Activated CD4-positive, alpha-beta T cell treated with anti-CD3 and anti-CD28 coated beads, Interleukin-2, amount 50 U/mL, for 1 hour (primary cell): ENCODE results near the gene TMEM17.
"Not testable (repeated sequence)": the region's sequence is repeated elsewhere in the genome, so short reads cannot be mapped to it uniquely, and the experiment has no call there.

Experiments used
- DNase-seq: peaks from one replicate; pipeline ENCODE4 v3.0.0-alpha.2; 2020

Gene TMEM17, protein sequence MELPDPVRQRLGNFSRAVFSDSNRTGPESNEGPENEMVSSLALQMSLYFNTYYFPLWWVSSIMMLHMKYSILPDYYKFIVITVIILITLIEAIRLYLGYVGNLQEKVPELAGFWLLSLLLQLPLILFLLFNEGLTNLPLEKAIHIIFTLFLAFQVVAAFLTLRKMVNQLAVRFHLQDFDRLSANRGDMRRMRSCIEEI

DNA sequence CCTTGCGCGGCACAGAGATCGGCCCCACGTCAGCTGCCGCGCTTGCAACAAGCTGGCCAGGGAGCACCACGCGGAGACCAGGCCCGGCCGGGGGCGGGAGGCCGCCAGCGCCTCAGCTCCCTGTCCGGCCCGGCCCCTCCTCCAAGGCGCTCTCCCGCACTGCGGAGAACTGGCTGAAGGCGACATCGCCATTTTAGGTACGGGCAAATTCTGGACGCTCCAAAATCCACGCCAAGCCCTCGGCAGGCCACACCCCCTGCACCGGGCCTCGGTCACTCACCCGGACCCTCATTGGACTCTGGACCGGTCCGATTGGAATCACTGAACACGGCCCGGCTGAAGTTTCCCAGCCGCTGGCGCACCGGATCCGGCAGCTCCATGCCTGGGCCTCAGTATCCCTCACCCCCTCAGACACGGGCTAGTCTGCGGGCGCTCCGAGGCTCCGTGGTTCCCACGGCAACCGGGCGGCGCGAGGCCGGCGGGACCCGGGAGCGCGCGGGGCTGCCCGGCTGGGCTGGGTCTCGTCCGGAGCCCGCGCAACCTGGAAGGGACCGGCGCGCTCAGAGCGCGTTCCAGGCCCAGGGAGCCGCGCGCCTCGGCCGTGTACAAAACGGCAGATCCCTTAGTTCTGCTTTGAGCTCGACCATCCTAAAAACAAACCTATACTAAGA lies at the start of gene TMEM17:
TMEM17 (minus strand) TSS at position 446 of the 671 bp plus-strand sequence; CDS start at position 380, 66 bp downstream.
- peak; percentile 2 for DNase-seq

DNA sequence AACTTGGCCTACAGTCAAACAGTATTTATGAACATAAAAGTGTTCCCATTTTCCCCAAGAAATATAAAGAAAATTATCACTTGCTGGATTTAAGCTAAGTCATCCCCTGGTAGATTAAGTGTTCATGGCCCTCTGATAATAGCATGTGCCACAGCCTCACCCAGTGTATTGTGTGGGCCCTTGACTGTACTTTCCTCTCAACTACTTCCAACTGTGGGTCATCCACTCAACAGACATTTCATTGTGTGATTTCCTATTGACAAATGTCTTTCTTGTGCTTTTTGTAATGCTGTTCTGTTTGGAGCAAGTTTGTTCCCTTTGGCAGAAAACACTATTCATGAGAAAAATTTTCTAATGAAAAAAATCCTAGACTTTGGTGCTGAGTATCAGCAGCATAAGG lies 48.4 kb upstream of the TMEM17 start:
- DNase-seq: no peak

DNA sequence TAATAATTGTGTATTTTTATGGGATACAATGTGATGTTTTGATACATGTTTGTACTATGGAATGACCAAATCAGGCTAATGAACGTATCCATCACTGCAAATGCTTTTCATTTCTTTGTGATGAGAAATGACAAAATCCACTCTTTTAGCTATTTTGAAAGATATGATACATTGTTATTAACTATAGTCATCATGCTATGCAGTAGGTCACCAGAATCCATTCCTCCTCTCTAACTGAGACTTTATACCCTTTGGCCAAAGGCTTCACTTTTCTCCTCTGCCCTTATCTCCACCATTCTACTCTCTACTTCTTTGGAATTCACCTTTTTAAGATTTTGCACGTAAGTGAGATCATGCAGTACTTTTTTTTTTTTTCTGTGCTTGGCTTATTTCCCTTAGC lies 44.5 kb upstream of the TMEM17 start:
- DNase-seq: no peak

DNA sequence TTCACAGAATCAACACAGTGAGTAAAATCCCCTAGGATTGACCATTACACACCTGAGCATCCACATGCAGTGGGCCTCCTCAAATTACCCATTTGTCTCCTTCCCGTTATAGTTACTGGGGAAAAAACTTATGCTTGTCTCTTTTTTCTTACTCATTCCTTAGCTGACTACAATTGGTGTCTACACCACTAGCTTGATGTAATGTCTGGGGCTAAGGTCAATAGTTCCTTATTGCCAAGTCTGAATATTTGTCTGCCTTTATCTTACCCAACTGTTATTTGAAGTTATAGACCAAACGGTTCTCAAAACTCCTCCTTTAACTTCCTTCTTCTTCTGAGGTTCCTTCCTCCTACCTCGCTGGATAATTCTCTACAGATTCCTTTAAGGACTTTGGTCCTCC lies 41.9 kb upstream of the TMEM17 start:
- no peak for DNase-seq

DNA sequence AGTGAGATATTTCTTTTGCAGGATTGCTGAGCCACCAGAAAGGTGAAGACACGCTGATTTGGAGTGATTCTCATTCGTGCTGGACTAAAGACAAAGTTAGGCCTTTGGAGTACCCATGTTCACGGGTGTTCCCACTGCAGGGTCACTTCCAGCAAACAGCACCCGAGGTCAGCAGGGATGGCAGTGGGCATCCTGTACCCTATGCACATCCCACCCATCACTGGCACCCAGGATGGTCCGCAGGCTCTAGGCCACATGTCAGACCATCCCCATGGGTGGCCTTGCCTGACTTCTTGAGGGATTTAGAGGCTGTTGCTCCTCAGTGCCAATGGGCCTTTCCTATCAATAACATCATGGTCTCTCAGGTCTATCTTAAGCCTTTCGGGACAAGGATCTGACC lies 39.3 kb upstream of the TMEM17 start:
- DNase-seq: no peak

DNA sequence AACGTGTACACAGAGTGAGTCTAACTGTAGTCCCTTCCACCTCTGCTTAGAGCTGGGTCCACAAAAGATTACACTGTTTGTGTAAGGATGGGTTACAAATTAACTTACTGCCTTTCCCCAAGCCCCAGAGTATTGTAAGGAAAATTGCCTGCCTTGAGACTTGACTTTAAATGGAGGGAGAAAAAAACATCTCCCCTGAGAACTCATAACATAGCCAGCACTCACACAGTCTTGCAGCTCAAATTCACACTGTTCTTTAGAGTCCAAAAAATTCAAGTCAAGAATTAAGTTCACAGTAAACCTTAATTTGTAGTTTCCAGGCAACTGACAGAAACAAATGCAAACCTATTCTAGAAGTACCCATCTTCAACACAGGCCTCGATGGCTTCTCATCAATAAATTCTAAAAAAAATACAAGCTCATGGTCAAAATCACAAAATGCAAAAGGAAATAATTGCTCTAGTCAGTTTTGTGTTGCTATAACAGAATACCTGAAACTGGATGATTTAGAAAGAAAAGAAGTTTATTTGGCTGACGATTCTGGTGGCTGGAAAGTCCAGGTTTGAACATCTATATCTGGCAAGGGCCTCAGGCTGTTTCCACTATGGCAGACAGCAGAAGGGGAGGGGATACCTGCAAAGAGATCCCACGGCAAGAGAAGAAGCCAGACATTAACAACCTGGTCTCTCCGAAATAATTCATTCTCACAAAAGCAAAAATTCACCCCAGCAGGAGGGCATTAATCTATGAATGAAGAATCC lies 34.6 kb upstream of the TMEM17 start:
- DNase-seq: no peak

DNA sequence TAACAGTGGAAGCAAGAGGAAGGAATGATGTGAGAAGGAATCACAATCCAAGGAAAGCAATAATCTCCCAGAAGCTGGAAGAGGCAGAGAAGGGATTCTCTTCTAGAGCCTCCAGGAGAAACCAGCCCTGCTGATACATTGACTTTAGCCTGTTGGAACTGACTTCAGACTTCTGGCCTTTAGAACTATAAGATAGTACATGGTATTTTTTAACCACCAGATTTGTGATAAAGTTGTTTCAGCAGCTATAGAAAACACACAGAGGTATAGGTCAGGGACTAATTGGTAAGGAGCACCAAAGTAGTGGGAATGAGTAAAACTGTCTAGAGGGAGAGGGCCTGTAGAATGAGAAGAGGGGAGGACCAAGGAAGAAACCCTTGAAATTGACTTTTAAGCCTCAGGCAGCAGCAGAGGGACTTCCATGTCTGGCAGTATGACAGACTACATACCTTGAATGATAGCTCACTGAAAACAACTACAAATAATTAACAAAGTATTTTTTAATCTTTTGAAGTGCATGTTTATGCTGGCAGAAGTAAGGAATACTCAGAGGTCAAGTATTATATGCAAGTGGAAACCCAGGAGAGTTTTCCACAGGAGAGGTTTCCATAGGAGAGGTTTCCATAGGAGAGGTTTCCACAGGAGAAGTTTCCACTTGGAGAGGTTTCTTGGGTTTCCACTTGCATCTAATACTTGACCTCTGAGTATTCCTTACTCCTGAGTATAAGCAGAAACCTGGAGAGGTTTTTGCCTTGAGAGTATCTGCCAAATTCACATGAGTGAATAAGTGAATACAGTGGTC lies 33.8 kb upstream of the TMEM17 start:
- DNase-seq: no peak

DNA sequence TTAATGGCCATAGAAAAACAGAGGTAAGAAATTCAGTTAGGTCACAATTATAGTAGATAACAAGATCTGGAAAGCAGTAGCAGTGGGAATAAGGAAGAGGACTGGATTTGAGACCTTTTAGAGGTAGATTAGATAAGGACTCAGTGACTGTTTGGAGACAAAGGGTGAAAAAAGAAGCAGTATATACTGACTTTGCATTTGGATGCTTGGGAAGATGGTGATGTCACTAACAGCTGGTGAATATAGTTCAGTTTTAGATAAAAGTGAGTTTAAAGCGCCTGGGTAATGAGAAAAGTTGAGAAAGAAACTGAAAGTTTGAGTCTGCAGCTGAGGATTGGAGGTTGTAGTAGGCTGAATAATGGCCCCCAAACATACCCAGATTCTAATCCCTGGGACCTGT lies 32.8 kb upstream of the TMEM17 start:
- DNase-seq: no peak

DNA sequence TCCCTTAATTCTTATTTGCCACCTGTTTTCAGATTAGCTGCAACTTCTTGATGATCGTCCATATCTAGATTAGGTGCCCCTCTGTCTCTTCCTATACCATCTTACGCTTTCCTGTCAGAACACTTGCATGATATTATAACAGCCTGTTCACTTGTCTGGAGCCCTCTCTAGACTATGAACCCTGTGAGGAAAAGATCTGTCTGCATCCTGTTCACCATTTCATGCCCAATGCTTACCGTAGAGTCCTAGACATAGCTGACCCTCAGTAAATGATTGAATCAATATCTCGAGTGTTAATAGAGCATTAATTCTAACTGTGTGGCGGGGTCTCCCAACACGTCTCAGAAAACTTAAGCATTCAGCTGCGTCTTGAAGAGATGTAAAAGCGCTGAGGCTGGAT lies 31.8 kb upstream of the TMEM17 start:
- DNase-seq: no peak

DNA sequence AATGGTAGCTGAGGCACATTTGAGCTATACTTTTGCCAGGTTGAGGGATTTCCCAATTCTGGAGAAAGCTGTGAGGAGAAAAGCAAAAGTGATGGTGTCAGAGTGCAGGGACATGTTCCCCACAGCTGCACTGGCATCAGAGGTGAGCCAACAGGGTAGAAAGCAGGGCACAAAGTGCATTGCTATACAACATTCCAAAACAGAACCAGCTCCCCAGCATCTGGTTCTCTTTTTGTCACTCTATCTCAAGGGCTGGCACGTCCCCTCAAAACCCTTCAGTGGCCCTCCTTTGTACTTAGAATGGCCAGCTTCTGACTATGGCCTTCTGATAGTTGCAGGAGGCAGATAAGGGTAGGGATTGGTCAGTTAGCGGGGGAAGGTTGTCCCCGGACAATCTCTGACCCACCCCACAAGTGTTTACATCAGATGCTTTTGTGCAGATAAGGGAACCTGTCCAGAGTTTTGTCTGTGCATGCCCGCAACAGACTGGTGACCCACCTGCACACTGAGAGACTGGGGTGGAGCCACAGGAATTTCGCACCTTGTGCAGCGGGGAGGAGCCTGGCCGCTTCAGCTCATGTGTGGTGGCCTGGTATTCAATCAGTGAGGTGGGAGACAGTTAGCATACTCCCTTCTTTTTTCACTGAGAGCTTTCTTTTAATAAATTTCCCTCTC lies 31.0 kb upstream of the TMEM17 start:
- no peak for DNase-seq

DNA sequence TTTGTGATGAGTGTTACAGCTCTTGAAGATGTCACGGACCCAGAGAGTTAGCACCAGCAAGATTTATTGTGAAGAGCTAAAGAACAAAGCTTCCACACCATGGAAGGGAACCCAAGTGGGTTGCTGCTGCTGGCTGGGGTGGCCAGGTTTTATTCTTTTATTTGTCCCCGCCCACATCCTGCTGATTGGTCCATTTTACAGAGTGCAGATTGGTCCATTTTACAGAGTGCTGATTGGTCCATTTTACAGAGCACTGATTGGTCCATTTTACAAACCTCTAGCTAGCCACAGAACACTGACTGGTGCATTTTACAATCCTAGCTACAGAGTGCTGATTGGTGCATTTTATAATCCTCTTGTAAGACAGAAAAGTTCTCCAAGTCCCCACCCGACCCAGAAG lies 29.5 kb upstream of the TMEM17 start:
- DNase-seq: not testable (repeated sequence)

DNA sequence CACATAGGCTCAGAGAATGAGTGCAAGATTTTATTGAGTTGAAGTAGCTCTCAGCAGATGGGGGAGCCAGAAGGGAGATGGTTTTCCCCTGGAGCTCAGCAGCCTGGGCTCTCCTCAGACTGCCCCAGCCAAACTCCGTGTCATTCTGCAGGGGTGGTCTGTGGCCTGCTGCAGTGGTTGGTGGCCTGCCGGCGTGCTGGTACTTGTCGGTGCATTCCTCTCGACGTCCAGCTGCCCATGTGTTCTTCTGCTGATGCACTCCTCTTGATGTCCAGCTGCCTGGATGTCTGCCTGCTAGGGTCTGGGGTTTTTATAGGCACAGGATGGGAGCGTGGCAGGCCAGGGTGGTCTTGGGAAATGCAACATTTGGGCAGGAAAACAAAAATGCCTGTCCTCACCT lies 25.6 kb upstream of the TMEM17 start:
- no peak for DNase-seq

DNA sequence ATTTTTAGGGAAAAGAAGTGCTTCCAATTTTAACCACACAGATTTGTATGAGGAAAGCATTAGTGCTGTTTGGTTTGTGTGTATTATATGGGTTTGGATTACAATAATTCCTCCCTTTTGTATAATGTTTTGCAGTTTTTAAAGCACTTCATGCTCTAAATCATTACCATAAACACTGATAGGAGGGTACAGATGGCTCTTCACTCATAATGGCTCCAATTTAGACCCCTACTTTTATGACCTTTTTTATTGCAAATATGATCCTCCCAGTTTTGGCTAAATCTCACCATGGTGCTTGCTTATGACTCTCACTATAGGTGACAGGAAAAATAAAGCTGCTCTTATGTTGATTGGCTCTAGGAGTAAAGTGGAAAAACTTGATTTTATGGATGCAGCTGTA lies 23.8 kb upstream of the TMEM17 start:
- no peak for DNase-seq

DNA sequence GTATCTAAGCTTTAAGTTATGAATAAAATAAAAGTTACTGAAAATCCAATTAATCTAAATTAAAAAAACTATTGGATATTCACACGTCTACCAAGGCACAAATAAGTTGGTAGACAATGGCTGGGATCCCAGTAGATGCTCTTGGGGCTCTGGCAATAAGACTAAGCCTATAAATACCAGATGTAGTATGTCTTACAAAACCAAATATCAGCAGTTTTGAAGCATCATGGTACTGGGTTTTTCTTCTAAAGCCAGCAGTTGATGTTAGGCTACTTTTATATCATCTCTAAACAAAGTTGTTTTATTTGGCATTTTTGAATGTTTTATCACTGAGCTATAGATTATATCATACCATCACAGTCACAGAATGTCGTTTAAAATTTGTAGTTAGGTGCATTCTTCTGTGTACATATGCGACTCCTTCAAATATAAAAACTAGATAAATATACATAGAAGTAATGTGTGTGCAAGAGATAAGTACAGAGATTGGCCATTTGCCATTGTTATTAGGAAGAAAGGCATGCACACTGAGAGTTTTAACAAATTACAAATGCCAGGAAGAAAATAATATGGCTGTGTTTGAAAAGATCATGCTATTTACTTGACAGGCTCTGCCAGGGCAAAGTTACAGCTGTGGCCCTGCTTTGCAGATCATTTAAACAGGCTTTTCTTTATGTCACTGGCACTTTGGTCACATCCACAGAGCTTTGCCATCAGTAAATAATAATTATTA lies 21.6 kb upstream of the TMEM17 start:
- no peak for DNase-seq

DNA sequence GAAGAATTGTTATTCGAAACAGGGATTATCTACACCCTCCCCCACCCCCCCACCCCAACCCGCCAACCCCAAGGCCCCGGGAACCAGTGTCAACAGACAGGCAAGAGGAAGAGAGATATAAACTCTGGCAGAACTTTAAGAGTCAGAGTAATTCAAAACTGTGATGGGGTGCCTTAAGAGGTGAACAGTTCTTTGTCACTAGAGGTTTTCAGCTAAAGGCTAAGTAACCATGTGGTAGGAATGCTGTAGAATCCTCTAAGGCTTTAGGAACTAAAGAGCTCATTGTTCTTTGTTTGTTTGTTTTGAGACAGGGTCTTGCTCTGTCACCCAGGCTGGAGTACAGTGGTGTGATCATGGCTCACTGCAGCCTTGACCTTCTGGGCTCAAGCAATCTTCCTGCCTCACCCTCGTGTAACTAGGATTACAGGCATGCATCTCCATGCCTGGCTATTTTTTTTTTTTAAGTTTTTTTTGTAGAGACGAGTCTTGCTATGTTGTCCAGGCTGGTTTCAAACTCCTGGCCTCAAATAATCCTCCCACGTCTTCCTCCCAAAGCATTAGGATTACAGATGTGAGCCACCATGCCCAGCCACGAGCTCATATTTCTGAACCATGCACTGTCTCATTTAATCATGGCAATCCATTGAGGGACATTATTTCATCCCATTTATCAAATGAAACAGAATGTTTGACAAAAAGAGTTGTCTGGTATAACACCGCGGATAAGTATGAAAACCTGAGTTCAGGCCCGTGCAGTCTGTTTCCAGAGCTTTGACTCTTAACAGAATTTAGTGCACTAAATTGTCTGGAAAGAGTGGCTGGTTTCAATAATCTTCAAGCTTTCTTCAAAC lies 20.8 kb upstream of the TMEM17 start:
- no peak for DNase-seq

DNA sequence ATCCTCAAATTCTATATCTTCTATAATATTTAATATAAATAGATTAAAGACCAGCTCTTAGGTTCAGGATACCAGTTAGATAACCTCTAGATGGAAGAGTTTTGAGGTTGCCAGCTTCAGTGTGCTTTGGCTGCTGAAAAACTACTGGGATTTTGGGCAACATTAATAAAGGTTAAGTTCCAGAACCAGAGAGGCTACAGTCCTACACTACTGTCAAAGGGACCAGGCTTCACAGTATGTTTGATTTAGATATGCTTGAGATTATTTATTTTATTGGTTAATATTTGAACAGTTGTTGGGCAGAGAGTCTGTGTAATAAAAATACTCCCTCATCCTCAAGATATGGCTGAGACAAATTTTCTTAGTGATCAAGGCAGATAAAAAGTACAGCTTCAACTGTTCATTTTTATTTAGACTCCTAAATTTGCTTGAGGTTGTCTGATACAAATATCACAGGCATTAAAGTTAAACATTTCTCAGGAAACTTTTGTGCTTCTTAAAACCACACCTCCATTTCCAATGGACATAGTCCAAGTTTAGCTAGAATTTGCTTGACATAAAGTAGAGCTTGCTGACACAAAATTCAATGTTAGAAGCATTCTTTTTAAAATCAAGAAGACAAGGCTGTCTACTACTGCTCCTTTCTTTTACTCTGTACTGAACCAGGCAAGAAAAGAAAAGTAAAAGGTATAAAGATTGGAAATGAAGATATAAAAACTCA lies 19.7 kb upstream of the TMEM17 start:
- DNase-seq: no peak

DNA sequence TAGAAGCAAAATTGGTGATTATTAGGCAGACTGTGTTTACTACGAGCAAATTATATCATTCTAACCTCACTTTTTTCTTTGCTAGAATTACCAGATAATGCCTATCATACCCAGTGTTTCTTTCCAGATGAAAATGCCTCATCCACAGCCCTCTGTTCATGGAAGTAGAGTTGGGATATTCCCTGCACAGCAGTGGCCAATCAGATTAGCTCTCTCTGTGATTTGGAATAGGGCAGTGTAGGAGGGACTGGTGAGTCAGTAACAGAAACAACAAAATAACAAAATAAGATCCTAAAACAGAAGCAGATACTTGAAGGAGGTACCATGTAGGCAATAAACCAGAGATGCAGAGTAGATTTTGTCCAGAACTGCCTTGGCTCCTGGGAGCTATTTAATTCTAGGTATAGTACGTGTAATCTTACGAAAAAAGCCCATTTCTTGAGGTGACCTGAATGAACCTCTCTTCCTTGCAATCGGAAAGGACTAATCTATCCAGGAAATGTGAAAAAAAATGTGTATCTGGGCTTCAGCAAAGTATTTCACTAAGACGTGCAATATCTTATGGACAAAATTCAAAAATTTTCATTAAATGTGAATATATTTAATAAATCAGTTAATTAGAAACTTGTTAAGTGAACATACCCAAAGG lies 18.4 kb upstream of the TMEM17 start:
- no peak for DNase-seq

DNA sequence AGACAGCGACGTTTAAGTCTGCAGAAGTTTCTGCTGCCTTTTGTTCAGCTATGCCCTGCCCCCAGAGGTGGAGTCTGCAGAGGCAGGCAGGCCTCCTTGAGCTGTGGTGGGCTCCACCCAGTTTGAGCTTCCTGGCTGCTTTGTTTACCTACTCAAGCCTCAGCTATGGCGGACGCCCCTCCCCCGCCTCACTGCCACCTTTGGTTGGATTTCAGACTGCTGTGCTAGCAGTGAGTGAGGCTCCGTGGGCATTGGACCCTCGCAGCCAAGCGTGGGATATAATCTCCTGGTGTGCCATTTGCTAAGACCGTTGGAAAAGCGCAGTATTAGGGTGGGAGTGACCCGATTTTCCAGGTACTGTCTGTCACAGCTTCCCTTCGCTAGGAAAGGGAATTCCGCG lies 15.1 kb upstream of the TMEM17 start:
- DNase-seq: not testable (repeated sequence)

DNA sequence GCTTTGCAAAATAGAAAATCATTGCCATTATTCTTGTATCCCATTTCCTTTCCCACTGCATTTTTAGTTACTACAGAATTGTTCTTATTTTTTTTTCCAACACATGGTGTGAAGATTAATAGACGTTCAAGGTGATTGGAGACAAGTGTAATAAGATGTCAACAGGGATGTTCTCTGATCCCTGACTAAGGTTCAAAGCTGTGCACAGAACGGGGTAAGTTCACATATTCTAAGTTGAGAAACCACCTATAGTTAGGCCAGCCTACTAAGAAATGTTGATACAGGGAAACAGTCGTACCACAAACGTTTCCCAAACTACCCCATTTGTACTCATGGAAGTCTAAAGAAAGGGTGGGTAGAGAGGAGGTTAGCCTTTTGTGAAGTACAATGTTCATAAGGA lies 6.4 kb upstream of the TMEM17 start:
- no peak for DNase-seq

DNA sequence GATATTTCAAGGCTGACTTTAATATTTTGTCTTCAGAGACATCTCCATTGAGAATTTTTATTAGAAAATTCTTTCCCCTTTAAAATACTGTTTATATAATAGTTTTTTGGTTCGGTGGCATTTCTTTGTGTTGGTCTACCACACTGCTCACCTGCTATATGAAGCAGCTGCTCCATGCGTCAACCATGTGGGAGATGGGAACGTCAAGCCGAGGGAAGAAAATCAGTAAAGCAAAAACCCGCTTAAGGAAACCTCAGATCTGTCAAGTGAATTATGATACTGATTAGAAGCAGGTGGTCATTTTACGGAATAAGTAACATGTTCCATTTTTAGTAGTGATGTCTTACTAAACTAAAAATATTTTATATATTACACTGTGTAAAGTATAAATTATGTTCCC lies 5.6 kb upstream of the TMEM17 start:
- no peak for DNase-seq
